Stimulated activated CD4-positive, alpha-beta T cell treated with anti-CD3 and anti-CD28 coated beads, TNF-alpha, amount 100 ng/mL, for 24 hours (primary cell): Measurements from ENCODE around the gene WNT9B.

Experiments
- DNase-seq, 3 experiments: peaks; one replicate each; pipeline ENCODE4 v3.0.0-alpha.2; 2020; ENCODE audit warnings: low read depth in 3 of 3

Gene WNT9B

GRCh38 chr17:46882666-46883065 is 31.3 kb downstream of the WNT9B start:
- DNase-seq = no peak

- no peak for DNase-seq
Measured at GRCh38 chr17:46883871-46884520, 32.6 kb downstream of the WNT9B start.

GRCh38 chr17:46884552-46884951 is 33.2 kb downstream of the WNT9B start:
- no peak for DNase-seq

GRCh38 chr17:46885415-46886309 is 34.3 kb downstream of the WNT9B start:
- DNase-seq = no peak

GRCh38 chr17:46886310-46886663 is 34.9 kb downstream of the WNT9B start:
- no peak for DNase-seq

GRCh38 chr17:46887717-46888116 is 36.3 kb downstream of the WNT9B start:
- no peak for DNase-seq

- DNase-seq = no peak
Measured at GRCh38 chr17:46888727-46889126, 37.3 kb downstream of the WNT9B start.

- DNase-seq = no peak
Measured at GRCh38 chr17:46889519-46889918, 38.1 kb downstream of the WNT9B start.

- DNase-seq = no peak
Measured at GRCh38 chr17:46889992-46890564, 38.7 kb downstream of the WNT9B start.

- DNase-seq = no peak
Measured at GRCh38 chr17:46890638-46891037, 39.3 kb downstream of the WNT9B start.

- no peak for DNase-seq
Measured at GRCh38 chr17:46892192-46892703, 40.9 kb downstream of the WNT9B start.

- DNase-seq = no peak
Measured at GRCh38 chr17:46894024-46894423, 42.6 kb downstream of the WNT9B start.

- no peak for DNase-seq
Measured at GRCh38 chr17:46894476-46895151, 43.2 kb downstream of the WNT9B start.

- no peak for DNase-seq
Measured at GRCh38 chr17:46895171-46895570, 43.8 kb downstream of the WNT9B start.

- DNase-seq = no peak
Measured at GRCh38 chr17:46896991-46897390, 45.6 kb downstream of the WNT9B start.

- DNase-seq = no peak
Measured at GRCh38 chr17:46898364-46898763, 47.0 kb downstream of the WNT9B start.

- no peak for DNase-seq
Measured at GRCh38 chr17:46898860-46899259, 47.5 kb downstream of the WNT9B start.

- no peak for DNase-seq
Measured at GRCh38 chr17:46901291-46901690, 49.9 kb downstream of the WNT9B start.

GRCh38 chr17:46903762-46904672 is 52.6 kb downstream of the WNT9B start:
- DNase-seq = no peak

GRCh38 chr17:46908068-46908737 is 56.8 kb downstream of the WNT9B start:
- DNase-seq = no peak
